Measurements from ENCODE around the gene FAM227B. TPM values are rescaled to one million over a fixed set of nuclear protein-coding genes. Genes with fewer than 3 reads are reported as not detected.

Gene FAM227B
- total and polyA plus RNA-seq, 2 of the 13 experiments (the other 11 are each of a cell fraction or from before 2014, with no cell fraction given), result 1.9 to 2.6 TPM

DNA sequence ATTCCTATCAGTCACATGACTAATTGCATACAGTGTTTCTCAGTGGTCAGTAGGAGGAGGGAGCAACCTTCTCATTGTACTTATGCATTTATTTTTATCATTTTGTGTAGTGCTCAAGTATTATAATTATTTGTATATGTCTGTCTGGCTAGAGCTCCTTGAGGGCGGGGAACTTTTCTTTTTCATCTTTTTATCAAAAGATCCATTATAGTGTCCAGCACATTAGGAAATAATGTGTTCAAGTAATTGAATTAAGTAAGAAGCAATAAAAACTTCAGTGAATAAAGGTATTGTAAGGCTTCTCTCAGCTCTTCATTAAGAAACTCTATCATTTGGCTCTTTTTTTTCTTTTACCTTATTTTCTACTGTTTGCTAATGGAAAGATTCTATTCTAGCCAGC lies 178.8 kb downstream of the FAM227B start (continued):
- TF ChIP-seq, protein P1, sequence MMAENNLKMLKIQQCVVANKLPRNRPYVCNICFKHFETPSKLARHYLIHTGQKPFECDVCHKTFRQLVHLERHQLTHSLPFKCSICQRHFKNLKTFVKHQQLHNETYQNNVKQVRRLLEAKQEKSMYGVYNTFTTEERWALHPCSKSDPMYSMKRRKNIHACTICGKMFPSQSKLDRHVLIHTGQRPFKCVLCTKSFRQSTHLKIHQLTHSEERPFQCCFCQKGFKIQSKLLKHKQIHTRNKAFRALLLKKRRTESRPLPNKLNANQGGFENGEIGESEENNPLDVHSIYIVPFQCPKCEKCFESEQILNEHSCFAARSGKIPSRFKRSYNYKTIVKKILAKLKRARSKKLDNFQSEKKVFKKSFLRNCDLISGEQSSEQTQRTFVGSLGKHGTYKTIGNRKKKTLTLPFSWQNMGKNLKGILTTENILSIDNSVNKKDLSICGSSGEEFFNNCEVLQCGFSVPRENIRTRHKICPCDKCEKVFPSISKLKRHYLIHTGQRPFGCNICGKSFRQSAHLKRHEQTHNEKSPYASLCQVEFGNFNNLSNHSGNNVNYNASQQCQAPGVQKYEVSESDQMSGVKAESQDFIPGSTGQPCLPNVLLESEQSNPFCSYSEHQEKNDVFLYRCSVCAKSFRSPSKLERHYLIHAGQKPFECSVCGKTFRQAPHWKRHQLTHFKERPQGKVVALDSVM (CRISPR knock-in tag; IDR thresholded peaks at IDR 0.05), result no peak
- TF ChIP-seq ZNF207 (IDR thresholded peaks at IDR 0.05; ENCODE audit: borderline replicate concordance) (no peak), HNF4A (CRISPR knock-in tag; IDR thresholded peaks at IDR 0.05) (no peak), E2F1 (CRISPR knock-in tag; IDR thresholded peaks at IDR 0.05) (no peak), NFE2 (CRISPR knock-in tag; IDR thresholded peaks at IDR 0.05) (no peak), SCMH1 (CRISPR knock-in tag; IDR thresholded peaks at IDR 0.05; ENCODE audit: borderline replicate concordance) (no peak), RFXAP (CRISPR knock-in tag; IDR thresholded peaks at IDR 0.05; ENCODE audit: borderline replicate concordance) (no peak), ZNF775 (CRISPR knock-in tag; IDR thresholded peaks at IDR 0.05; ENCODE audit: borderline replicate concordance) (no peak), ZNF83 (CRISPR knock-in tag; IDR thresholded peaks at IDR 0.05; ENCODE audit: borderline replicate concordance) (no peak), CHD2 (IDR thresholded peaks at IDR 0.05; ENCODE audit: low read depth, low read length) (no peak), RAD51 (IDR thresholded peaks at IDR 0.05; ENCODE audit: borderline replicate concordance) (no peak), MAX (IDR thresholded peaks at IDR 0.05) (no peak)
- TF ChIP-seq, protein P2, sequence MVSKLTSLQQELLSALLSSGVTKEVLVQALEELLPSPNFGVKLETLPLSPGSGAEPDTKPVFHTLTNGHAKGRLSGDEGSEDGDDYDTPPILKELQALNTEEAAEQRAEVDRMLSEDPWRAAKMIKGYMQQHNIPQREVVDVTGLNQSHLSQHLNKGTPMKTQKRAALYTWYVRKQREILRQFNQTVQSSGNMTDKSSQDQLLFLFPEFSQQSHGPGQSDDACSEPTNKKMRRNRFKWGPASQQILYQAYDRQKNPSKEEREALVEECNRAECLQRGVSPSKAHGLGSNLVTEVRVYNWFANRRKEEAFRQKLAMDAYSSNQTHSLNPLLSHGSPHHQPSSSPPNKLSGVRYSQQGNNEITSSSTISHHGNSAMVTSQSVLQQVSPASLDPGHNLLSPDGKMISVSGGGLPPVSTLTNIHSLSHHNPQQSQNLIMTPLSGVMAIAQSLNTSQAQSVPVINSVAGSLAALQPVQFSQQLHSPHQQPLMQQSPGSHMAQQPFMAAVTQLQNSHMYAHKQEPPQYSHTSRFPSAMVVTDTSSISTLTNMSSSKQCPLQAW (CRISPR knock-in tag; IDR thresholded peaks at IDR 0.05), result no peak
- TF ChIP-seq, protein P3, sequence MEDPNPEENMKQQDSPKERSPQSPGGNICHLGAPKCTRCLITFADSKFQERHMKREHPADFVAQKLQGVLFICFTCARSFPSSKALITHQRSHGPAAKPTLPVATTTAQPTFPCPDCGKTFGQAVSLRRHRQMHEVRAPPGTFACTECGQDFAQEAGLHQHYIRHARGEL (CRISPR knock-in tag; IDR thresholded peaks at IDR 0.05), result no peak
- TF ChIP-seq, protein P4, sequence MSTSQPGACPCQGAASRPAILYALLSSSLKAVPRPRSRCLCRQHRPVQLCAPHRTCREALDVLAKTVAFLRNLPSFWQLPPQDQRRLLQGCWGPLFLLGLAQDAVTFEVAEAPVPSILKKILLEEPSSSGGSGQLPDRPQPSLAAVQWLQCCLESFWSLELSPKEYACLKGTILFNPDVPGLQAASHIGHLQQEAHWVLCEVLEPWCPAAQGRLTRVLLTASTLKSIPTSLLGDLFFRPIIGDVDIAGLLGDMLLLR (CRISPR knock-in tag; IDR thresholded peaks at IDR 0.05), result no peak

All from HepG2 (cell line).